GM19099 (cell line): Measurements from ENCODE around the gene SUOX.

Experiments
- POLR2A ChIP-seq: IDR thresholded peaks from 3 replicates; pipeline ENCODE4 v1.6.1; 2011; ENCODE audit warnings: low read depth; ENCODE audit not compliant: insufficient read length; ENCODE audit errors: extremely low read depth

The SUOX gene

GRCh38 chr12:55996715-55997534 lies at the start of gene SUOX:
Gene SUOX (plus strand): TSS chr12:55997276. CDS start chr12:56002222, 4,946 bp downstream.
- TF ChIP-seq POLR2A, result peak; percentile 61

GRCh38 chr12:55955344-55955743 lies 41.7 kb upstream of the SUOX start:
- no peak for TF ChIP-seq POLR2A

- TF ChIP-seq POLR2A, result no peak
Observed at GRCh38 chr12:55955800-55956508, 41.1 kb upstream of the SUOX start.

GRCh38 chr12:55957106-55957859 lies 39.8 kb upstream of the SUOX start:
- no peak for TF ChIP-seq POLR2A

- TF ChIP-seq POLR2A, result no peak
Observed at GRCh38 chr12:55963760-55964159, 33.3 kb upstream of the SUOX start.

GRCh38 chr12:55965240-55965639 lies 31.8 kb upstream of the SUOX start:
- no peak for TF ChIP-seq POLR2A

- no peak for TF ChIP-seq POLR2A
Observed at GRCh38 chr12:55965941-55966407, 31.1 kb upstream of the SUOX start, which contains the start of gene PMEL. Gene PMEL (minus strand): TSS chr12:55966042. CDS start chr12:55966011, 31 bp downstream.

- TF ChIP-seq POLR2A, result peak; percentile 76
Observed at GRCh38 chr12:55966408-55967281, 30.4 kb upstream of the SUOX start, which contains the start of gene CDK2. Gene CDK2 (plus strand): TSS chr12:55966830. CDS start chr12:55967009, 179 bp downstream.

GRCh38 chr12:55969356-55969755 lies 27.7 kb upstream of the SUOX start:
- no peak for TF ChIP-seq POLR2A

- TF ChIP-seq POLR2A, result no peak
Observed at GRCh38 chr12:55970775-55971174, 26.3 kb upstream of the SUOX start.

- no peak for TF ChIP-seq POLR2A
Observed at GRCh38 chr12:55972042-55972441, 25.0 kb upstream of the SUOX start.

GRCh38 chr12:55972456-55972855 lies 24.6 kb upstream of the SUOX start:
- no peak for TF ChIP-seq POLR2A

GRCh38 chr12:55972911-55973598 lies 24.0 kb upstream of the SUOX start:
- peak; percentile 38 for TF ChIP-seq POLR2A
